Activated T-cell treated with anti-CD3 and anti-CD28 coated beads, Interleukin-2, amount 50 U/mL, for 1 hour (primary cell): ENCODE results near the gene CCDC197.

Source experiments
- DNase-seq: peaks from one replicate; pipeline ENCODE4 v3.0.0-alpha.2; 2020

Gene CCDC197

DNA sequence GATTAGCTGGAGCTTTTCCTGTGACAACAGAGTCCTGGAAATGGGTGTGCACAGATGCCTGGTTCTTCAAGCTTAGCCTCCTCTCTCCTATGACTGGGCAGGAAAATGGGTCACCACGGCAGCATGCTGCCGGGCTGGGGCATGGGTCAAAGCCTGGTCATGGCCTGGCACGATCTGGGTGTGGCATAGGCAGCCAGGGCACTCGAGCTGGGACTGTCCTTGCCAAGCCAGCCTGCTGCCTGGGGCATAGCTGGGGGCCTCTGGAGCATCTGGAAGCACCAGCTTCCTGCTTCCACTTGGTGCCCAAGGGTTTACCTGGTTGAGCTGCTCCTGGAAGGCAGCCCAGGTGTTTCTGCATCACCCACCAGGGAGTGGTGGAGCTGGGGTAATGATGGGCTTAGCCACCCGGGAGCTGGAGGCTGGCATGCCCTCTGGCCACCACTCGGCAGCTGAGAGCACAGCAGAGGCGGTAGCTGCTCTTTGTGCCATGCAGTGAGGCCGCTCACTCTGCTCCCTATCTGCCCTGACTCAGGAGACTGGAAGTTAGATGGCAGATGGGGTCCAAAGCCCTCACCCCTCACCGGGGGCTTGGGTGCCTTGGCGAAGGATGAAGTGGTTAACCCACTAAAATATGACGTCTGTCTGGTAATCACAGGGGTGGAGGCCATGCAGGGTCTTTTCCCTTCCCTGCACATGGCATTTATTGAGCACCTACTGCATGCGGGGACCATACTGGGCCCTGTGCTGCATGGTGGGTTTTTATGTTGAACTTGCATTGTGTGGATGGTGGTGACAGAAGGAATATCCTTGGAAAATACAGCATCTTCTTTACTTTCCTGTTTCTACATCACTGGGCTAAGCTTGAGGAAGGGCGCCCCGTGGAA is 30.7 kb downstream of the CCDC197 start:
- no peak for DNase-seq

GRCh38 chr14:94028450-94028826 is 31.3 kb downstream of the CCDC197 start:
- DNase-seq: peak; percentile 38

DNA sequence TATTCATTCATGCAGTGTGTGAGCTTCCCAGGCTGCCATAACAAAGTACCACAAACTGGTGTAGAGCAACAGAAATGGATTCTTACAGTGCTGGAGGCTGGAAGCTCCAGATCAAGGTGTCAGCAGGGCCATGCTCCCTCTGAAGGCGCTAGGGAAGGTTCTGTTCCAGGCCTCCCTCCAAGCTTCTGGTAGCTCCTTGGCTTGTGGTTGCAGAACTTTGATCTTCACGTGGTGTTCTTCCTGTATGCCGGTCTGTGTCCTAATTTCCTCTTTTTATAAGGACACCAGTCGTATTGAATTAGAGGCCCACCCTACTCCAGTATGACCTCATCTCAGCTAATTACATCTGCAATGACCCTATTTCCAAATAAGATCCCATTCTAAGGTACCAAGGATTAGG is 32.2 kb downstream of the CCDC197 start:
- DNase-seq: no peak

GRCh38 chr14:94029671-94030203 is 32.6 kb downstream of the CCDC197 start:
- DNase-seq: no peak

DNA sequence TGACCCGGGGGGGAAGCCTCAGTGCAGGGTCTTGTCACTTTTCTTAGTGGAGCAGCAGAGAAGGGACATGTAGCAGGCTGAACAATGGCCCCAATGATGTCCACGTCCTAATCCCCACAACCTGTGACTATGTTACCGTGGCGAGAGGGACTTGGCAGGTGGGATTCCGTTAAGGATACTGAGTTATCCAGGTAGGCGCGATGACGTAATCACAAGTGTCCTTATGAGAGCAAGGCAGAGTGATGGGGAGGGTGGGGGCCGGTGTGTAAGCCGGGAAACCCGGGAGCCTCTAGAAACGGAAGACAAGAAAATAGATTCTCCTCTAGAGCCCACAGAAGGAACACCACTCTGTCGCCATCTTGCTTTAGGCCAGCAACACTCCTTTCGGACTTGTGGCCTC is 33.5 kb downstream of the CCDC197 start:
- DNase-seq: no peak

- DNase-seq: no peak
Measured at GRCh38 chr14:94031161-94031882, 34.2 kb downstream of the CCDC197 start.

DNA sequence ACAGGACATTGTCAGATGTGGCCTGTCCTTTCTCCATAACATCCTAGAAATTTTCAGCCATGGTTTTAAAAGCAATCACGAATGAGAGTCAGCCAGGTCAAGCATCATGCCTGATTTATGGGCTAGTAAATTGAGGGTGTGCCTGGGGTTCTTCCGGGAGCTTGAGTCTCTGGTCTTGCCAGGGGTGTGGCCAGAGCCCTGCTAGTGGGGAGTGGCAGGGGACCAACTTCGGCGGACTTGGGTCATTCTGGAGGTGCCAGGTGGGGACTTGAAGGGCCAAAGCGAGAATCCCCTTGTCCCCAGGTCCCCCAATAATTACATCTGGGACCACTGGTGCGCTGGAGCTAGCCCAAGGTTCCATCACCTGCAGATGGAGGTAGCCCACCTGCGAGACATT is 34.8 kb downstream of the CCDC197 start:
- DNase-seq: no peak

DNA sequence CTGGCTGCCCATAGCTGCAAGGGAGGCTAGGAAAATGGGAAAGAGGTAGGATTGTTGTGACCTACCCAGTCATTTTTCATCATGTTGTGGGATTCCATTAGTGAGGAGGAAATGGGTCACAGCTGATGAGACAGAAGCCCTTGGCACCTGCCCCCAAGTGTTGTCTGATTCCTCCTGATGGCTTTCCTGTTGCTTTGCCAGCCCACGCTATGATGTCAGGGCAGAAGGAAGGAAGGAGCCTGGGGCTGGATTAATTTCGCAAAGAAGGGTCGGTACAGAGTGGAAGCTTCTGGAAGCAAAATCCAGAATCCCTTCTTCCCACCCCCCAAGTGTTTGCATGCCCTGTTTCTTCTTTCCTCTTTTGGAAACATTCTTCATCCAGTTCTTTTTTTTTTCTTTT is 37.8 kb downstream of the CCDC197 start:
- no peak for DNase-seq

- peak; percentile 78 for DNase-seq
Measured at GRCh38 chr14:94036313-94037167, 39.4 kb downstream of the CCDC197 start.

DNA sequence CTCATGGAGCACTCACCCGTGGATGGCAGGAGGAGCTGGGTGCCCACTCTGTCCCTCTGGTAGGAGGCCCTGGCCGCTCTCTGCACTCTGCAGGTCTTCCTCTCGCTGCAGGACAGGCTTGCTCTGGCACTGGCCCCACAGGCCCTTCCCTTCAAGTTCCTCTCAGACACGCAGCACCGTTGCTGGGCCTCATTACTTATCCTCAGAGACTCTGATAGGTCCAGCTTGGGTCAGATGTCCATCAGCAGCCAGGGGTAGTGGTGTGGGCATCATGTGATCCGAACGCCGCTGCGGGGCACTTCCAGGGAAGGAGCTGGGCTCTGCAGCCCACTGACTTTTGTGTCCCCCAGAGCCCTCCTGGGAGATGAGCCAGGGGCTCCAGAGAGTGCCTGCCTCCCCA is 40.9 kb downstream of the CCDC197 start:
- no peak for DNase-seq

DNA sequence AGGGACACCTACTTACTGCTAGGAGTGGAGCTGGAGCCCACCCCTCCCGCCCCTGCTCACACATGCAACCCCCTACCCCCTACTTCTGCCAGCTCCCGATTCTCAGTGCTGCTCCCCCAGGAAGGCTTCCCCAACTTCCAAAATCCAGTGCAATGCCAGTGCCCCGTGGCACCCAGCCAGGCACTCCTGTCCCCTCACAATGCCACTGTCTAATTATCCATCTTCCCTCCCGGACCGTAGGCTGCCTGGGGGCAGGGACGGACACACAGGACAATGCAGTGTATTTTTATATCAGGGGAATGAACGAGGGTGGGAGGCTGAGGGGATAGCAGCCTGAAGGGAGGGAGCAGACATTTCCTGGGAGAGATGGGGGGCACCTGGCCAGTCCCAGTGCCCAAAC is 41.4 kb downstream of the CCDC197 start:
- DNase-seq: no peak

DNA sequence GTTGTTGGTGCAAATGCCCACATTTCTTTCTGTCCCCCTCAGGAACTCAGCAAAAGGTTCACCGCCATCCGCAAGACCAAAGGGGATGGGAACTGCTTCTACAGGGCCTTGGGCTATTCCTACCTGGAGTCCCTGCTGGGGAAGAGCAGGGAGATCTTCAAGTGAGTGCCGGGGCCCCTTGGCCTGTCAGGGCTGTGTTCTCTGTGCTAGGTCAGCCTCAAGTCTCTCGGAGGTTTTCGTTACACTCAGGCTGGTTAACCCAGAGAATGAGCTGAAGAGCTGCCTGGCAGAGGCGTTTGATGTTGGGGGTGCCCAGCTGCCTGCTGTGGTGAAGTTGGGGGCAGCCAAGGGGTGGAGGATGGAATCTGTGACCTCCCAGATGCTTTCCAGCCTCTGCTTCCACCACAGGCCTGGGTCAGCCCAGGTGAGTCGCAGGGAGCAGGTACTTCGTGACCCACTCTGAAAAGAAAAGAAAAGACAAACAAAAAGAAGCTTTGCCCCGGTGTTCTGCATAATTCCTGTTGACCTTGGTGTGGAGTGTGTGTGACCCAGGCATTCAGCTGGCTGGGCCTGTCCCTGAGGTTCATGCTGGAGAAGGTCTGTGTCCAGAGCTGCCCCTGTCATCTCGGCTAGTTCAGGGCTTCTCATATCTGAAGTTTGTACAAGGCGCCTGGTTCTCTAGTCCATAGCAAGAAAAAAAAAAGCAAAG is 42.0 kb downstream of the CCDC197 start:
- DNase-seq: no peak

DNA sequence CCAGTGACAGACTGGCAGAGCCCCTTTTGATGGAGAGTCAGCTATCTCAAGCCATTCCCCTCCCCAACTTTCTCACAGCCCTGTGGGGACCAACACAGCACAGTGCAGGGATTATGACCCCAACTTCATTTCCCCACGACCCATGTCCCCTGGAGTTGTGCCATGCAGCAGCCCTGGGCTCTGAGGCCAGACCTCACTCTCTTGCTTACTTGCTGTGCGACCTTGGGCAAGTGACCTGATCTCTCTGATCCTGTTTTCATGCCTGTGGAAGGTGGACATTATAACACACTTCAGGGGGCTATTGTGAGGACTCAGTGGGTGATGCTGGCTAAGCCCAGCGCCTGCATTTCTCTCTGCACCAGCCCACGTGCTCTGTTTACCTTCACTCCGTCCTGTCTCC is 43.1 kb downstream of the CCDC197 start:
- no peak for DNase-seq

DNA sequence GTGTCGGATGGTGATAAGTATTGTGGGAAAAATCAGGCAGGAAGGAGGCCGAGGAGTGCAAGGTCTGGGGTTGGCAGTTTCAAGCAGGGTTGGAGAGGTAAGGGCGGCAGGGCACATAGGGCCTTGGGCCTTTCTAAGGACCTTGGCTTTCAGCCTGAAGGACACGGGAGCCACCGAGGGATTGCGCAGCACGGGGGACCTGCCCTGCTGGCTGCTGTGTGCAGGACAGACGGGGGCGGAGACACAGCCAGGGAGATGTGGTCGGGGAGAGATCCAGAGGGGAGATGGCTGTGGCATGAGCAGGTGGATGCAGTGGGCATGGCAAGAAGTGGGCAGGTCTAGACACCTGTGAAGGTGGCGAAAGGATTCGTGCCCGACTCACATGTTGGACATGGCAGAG is 43.7 kb downstream of the CCDC197 start:
- no peak for DNase-seq

DNA sequence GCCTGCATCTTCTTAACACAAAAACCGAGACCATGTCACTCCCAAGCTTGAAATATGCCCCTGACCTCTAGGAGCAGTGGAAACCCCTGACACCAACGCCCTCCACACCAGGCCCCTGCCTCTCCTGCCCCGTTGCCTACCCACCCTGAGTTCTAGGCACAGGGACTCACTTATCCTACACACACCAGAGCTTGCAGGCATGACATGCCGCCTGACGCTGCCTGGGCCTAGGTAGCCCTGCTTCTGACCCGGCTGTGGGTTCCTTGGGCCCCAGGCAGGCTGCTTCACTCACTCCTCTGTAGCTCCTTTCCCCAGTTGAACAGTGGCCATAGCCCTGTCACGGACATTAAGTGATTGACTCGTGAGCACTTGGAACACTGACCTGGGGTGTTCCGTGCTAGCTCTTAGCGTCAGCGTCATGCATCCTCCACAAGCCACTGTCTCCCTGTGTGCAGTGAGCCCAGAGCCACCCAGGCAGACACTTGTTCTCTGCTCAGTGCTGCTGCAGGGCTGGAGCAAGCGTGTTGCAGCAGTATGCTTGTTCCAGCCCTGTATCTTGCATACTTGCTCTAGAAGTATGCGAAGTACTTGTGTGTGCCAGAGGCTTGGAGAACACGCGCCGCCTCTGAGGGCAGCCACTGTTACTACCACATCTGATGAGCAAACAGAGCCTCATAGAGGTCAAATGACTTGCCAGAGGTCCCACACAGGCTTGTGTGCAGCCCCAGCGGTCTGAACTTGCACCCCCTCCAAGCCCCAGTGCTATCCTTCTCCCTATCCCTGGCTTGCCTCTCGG is 44.6 kb downstream of the CCDC197 start:
- no peak for DNase-seq

GRCh38 chr14:94042433-94043091 is 45.5 kb downstream of the CCDC197 start:
- no peak for DNase-seq

DNA sequence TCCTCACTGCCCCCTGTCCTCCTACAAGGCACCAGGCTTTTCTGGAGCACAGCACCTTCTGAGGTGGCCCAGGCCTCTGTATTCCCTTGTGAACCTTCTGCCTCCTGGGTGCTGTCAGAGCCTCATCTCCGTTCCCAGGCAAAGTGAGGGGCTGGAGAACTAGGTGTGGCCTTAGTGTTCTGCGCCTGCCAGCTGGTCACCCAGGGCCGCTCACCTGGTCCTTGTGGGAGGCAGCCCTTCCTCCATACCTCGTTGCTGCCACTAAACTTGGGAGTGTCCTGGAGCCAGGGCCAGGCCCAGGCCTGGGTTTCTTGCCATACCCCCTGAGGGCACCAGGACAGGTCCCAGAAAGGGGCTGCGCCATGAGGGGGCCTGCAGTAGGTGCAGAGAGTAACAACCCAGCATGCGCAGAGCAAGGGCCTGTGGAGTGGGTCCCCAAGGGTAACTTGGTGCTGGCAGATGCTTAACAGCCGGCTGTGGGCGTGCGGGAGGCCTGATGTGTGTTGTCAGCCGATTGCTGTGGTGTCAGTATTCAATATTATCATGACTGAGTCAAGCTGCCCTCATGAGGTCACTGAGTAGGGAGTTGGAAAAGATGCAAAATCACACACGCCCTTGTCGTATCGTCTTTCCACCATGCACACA is 46.1 kb downstream of the CCDC197 start:
- DNase-seq: no peak

GRCh38 chr14:94043756-94044475 is 46.8 kb downstream of the CCDC197 start:
- DNase-seq: no peak

DNA sequence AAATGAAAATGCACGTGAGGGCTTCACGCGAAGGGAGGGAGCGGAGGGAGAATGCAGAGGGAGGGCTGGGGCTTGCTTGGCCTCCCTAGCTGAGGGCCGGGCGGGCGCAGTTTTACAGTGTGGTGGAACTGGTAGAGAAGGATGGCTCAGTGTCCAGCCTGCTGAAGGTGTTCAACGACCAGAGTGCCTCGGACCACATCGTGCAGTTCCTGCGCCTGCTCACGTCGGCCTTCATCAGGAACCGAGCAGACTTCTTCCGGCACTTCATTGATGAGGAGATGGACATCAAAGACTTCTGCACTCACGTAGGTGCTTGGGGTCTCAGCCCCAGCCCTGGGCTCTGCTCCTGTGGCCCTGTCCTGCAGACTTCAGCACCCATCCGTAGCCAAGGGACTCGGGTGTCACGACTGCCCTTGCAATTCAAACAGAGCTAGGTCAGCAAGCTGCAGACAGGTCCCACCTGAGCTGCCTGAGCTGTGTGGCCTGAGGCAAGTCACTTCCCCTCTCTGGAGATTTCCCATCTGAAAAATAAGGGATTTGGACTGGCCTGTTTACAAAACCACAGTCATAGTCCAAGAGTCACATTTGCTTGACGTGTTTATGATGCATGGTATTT is 47.5 kb downstream of the CCDC197 start:
- peak; percentile 15 for DNase-seq
